ENCODE data around the gene ART1. TPM values are rescaled to one million over a fixed set of nuclear protein-coding genes. Genes with fewer than 3 reads are reported as not detected.
A peak's percentile ranks its signal among the peaks of the same experiment; 100 is the strongest.

The ART1 gene, protein sequence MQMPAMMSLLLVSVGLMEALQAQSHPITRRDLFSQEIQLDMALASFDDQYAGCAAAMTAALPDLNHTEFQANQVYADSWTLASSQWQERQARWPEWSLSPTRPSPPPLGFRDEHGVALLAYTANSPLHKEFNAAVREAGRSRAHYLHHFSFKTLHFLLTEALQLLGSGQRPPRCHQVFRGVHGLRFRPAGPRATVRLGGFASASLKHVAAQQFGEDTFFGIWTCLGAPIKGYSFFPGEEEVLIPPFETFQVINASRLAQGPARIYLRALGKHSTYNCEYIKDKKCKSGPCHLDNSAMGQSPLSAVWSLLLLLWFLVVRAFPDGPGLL
- not detected in 2 replicates for total RNA-seq (2012; rRNA removed)
- polyA plus RNA-seq (2012; rRNA removed) = not detected in 2 replicates
- polyA plus RNA-seq (2012; cell fraction: cytosol; rRNA removed) = not detected in 2 replicates
- polyA plus RNA-seq (2012; cell fraction: nucleus; rRNA removed; ENCODE audit: low replicate concordance) = not detected in 2 replicates
- percentile 5 among the genes with signal in this experiment for Bru-seq, nascent RNA
- BruChase-seq, experiment 1, labeled RNA remaining after a 6-hour chase = percentile 7 among the genes with signal in this experiment
- BruChase-seq, experiment 2, labeled RNA remaining after a 2-hour chase = not detected
- long read RNA-seq = 0 reads

- H2AK9ac ChIP-seq (replicated peaks; ENCODE audit: low read depth, low read length, poor library complexity) = no peak within 1 kb of the TSS
- no TSS peak for BruUV-seq (replicated peaks)
- H4K91ac ChIP-seq (ENCODE audit: insufficient read depth, low read depth, low read length) = no peak within 1 kb of the TSS
- dilution Hi-C loops (cut with HindIII; ENCODE audit: low sequenced_read_pairs, unreplicated experiment) = no loop called here
- no peak within 1 kb of the TSS for H2BK20ac ChIP-seq (ENCODE audit: low read depth, low read length)
- H3K4me3 ChIP-seq (ENCODE audit: insufficient read depth, low read depth, low read length) = no peak within 1 kb of the TSS
- H4K20me1 ChIP-seq (ENCODE audit: insufficient read depth, low read length) = no peaks in the 10 kb centered on the region
- H3K79me1 ChIP-seq (ENCODE audit: low read depth in 1 of 2, low read length in 2 of 2) = no peaks in the 10 kb centered on the region
- H3K4me1 ChIP-seq (ENCODE audit: control insufficient read depth, insufficient read depth, low read length) = peaks cover 3% of the 10 kb centered on the region
- ATAC-seq (ENCODE audit: low read depth) (no peak), DNase-seq (no peak)
- intact Hi-C loops (cut with micrococcal nuclease) = no loop called here
- CTCF ChIA-PET = no interaction called here
- H3K18ac ChIP-seq (ENCODE audit: low read depth, low read length) = no peak within 1 kb of the TSS
- no peaks in the 10 kb centered on the region for H3K9me3 ChIP-seq (ENCODE audit: control insufficient read depth, insufficient read depth, low read length)
- H3K4ac ChIP-seq (ENCODE audit: low read depth, low read length) = no peak within 1 kb of the TSS
- POLR2A ChIA-PET (ENCODE audit: unreplicated experiment) = no interaction called here
- no peak within 1 kb of the TSS for H3K14ac ChIP-seq (replicated peaks; ENCODE audit: low read depth, low read length)
- 100% methylated on average over 1 of the region's 4 CpGs; no CpG with 5 or more reads in 1 of the 2 experiments for WGBS, 2 experiments (ENCODE audit: extremely low coverage in 2 of 2, insufficient read length in 1 of 2)
- H3K9ac ChIP-seq (ENCODE audit: low read depth, low read length) = no peak within 1 kb of the TSS
- no peak within 1 kb of the TSS for H2BK5ac ChIP-seq (ENCODE audit: low read depth, low read length, poor library complexity, severe bottlenecking)
- no peak within 1 kb of the TSS for H4K8ac ChIP-seq (ENCODE audit: low read depth in 2 of 2, low read length in 2 of 2)
- H3K4me2 ChIP-seq (ENCODE audit: low read depth, low read length) = no peak within 1 kb of the TSS
- no peak within 1 kb of the TSS for H3K23ac ChIP-seq (ENCODE audit: low read depth, low read length)
- H3K9me1 ChIP-seq (ENCODE audit: insufficient read depth, low read length) = no peaks in the 10 kb centered on the region
- no peak within 1 kb of the TSS for H2BK120ac ChIP-seq (ENCODE audit: low read depth, low read length)
- H3K56ac ChIP-seq (ENCODE audit: extremely low read depth, insufficient read depth, low read length) = no peak within 1 kb of the TSS
- in situ Hi-C loops (cut with MboI; ENCODE audit: low sequenced_read_pairs) = no loop called here
- H3K27me3 ChIP-seq (ENCODE audit: control insufficient read depth, insufficient read depth, low read length) = peaks cover 44% of the 10 kb centered on the region
- H3K27ac ChIP-seq (ENCODE audit: insufficient read depth, low read length) = no peak within 1 kb of the TSS
- H2AFZ ChIP-seq (replicated peaks; ENCODE audit: low read length, poor library complexity) = peak within 1 kb of the TSS; percentile 2
- no peak within 1 kb of the TSS for H2AK5ac ChIP-seq (ENCODE audit: low read depth, low read length)
- H3K36me3 ChIP-seq (ENCODE audit: control insufficient read depth, insufficient read depth, low read length) = no peaks in the 10 kb centered on the region
- no peak within 1 kb of the TSS for H4K5ac ChIP-seq (ENCODE audit: low read depth, low read length)
- H2BK15ac ChIP-seq (ENCODE audit: low read depth, low read length) = no peak within 1 kb of the TSS
- TF ChIP-seq, protein P1, sequence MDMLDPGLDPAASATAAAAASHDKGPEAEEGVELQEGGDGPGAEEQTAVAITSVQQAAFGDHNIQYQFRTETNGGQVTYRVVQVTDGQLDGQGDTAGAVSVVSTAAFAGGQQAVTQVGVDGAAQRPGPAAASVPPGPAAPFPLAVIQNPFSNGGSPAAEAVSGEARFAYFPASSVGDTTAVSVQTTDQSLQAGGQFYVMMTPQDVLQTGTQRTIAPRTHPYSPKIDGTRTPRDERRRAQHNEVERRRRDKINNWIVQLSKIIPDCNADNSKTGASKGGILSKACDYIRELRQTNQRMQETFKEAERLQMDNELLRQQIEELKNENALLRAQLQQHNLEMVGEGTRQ (IDR thresholded peaks at IDR 0.05; ENCODE audit: low read depth, low read length) = no peak
- TF ChIP-seq MAZ (IDR thresholded peaks at IDR 0.05; ENCODE audit: borderline replicate concordance, low read depth, low read length) (no peak), SMC3 (IDR thresholded peaks at IDR 0.05; ENCODE audit: low read depth, low read length) (no peak), CHD1 (IDR thresholded peaks at IDR 0.05; ENCODE audit: low read depth, low read length) (no peak), MAFK (IDR thresholded peaks at IDR 0.05; ENCODE audit: low read depth, low read length) (no peak), POLR2A (IDR thresholded peaks at IDR 0.05; ENCODE audit: low read depth, low read length) (no peak), ELK1 (IDR thresholded peaks at IDR 0.05; ENCODE audit: borderline replicate concordance, low read depth, low read length) (no peak), RCOR1 (IDR thresholded peaks at IDR 0.05; ENCODE audit: insufficient replicate concordance, low read length) (no peak), FOS (IDR thresholded peaks at IDR 0.05; ENCODE audit: low read depth, low read length) (no peak), NFE2L2 (IDR thresholded peaks at IDR 0.05; ENCODE audit: low read depth, low read length) (no peak), RAD21 (IDR thresholded peaks at IDR 0.05; ENCODE audit: low read length) (no peak), MXI1 (IDR thresholded peaks at IDR 0.05; ENCODE audit: borderline replicate concordance, low read depth, low read length) (no peak), CEBPB (IDR thresholded peaks at IDR 0.05; ENCODE audit: low read depth, low read length) (no peak), RFX5 (IDR thresholded peaks at IDR 0.05; ENCODE audit: low read depth, low read length) (no peak)
These were observed at the start of gene ART1 for GRCh38 chr11:3644817-3645235. TSS of gene ART1 (plus strand) at chr11:3645128. CDS start at chr11:3659214, 14,086 bp downstream.

Measured in IMR-90 (cell line).